HG03139 (cell line): ENCODE results near the gene UNC13A.

ENCODE experiments used
- ATAC-seq: cut with Tn5 transposase; IDR thresholded peaks from one replicate; pipeline ENCODE4 v1.9.1; 2021; ENCODE audit not compliant: unreplicated experiment

UNC13A gene

DNA sequence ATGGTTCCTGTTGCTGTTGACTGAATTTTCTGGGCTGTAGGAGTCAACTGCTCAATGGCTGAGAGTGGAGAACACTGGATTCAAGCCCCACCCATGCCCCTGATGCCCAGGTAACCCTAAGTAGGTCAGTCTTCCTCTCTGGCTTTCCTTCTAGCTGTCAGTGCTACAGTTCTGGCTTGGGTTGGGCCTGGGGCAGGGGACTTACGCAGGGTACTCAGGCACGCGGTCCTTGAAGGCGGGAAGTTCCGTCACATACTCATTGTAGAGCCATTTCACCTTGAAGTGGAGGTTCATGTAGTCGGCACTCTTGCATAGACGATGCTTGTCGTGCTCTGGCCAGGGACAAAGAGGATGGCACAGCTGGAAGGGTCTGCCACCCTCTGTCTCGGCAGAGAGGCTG lies 55.6 kb downstream of the UNC13A start:
- ATAC-seq = no peak

DNA sequence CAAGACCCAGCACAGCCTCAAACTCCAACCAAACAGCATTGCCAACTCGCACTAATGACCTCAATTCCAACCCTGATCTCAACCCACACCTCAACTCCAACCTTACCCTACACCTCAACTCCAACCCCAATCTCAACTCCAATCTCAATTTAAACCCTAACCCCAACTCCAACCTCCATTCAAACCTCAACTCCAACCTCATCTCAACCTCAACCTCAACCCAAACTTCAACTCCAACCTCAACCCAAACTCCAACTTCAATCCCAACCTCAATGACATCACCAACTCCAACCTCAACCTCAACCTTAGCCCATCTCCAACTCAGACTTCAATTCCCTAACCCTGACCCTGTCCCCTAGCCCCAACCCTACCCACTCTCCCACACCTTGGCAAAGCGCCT lies 58.4 kb downstream of the UNC13A start:
- no peak for ATAC-seq

DNA sequence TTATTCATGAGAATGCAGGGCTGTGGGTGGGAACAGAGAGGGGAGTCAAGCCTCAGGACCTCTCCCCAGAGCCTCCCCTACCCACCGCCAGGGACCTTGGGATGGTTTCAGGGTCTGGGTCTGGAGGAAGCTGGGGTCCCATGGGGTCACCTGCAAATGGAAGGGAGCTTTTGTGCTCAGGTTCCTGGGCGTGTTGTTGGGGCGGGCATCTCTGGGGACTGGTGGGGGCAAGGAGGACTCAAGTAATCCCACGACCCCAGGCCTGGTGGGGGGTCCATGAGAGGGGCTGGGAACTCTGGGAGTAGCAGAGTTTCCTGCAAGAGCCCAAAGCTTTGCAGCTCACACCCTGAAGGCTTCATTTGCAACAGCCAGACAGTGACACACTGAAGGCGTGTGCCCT lies 60.2 kb downstream of the UNC13A start:
- ATAC-seq = no peak

DNA sequence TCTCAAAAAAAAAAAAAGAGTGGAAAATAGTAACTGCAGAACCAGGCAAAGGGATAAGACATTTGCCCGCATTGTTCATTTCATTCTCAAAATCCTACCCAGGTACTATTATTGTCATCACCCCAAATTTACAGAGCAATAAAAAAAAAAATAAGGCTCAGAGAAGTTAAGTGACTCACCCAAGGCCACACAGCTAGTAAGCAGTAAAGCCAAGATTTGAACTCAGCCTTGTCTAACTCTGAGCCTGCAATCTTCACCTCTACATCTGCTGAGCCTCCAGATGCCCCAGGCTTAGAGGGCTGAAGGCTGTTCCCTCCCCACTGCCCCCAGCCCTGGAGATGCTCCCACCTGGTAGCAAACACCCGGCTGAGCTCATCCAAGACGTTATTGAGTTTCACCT lies 61.0 kb downstream of the UNC13A start:
- ATAC-seq = no peak

DNA sequence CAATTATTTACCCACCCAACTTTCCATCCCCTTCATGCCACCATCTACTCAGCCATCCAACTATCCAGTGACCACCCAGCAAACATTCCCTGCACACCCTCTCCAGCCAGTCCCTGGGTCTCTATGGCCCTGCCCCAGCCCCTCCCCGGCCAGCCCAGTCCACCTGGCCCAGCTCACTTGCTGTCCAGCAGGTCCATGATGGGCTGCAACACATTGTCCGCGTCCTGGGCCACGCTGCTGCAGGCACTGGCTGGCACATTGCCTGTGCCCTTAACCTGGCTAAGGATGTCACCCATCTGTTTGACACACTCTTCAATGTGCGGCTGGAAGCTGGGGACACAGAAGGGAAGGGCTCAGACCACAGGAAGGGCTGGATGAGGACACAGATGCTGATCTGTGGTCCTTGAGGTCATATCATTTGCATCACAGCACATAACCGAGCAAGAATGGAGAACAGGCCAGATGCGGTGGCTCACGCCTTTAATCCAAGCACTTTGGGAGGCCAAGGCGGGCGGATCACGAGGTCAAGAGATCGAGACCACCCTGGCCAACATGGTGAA lies 61.6 kb downstream of the UNC13A start:
- ATAC-seq = no peak

DNA sequence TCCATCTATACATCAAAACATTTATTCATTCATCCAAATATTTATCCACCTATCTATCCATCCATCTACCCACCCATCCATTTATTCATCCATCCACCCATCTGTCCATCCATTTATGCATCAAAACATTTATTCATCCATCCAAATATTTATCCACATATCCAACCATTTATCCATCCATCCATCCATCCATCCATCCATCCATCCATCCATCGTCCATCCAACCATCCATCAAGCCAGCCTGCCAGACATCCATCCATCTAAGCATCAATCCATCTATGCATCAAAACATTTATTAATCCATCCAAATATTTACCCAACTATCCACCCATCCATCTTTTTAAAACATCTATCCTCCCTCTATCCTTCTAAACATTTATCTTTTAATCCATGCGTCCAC lies 62.2 kb downstream of the UNC13A start:
- ATAC-seq = no peak

DNA sequence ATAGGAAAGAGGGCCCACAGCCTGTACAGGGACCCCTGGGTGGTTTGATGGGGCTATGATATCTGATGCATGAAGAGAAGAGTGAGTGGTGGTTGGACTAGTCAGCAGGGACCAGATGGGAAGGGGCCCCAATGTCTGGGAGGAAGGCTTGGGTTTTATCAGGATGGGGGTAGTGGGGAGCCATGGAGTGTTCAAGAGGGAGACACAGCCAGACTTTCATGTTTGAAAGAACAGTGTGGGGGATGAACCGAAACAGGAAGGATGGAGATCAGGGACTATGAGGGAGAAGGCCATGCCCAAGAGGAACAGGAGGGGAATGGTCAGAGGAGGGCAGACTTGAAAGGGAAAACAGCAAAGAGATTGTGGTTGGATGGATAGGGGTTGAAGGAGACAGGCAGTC lies 63.1 kb downstream of the UNC13A start:
- ATAC-seq = no peak

DNA sequence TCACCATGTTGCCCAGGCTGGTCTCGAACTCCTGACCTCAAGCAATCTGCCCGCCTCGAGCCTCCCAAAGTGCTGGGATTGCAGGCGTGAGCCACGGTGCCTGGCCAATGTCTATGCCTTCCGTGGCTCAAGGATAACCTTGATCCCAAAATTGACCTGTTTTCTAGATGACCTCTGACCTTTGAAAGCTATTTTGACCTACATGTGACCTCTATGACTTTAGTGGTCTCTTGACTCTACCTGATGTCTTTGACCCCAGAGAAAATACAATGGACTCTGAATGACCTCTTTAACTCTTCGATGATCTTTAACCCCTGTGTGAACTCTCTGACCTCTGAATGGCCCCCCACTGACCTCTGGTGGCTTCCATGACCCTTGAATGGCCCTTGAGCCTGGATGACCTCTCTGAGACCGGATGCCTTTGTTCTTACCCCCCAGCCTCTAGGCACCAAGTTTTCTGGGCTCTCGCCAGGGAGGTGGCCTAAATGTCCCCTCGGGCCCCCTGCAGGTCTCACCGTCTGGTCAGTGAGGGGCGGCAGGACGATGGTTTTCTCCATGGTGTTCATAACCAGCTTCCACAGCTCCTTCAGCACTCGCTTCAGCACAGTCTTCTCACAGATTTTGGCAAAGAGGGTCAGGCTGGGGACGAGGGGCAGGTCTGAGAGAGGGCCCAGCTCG lies 63.7 kb downstream of the UNC13A start:
- ATAC-seq = no peak

DNA sequence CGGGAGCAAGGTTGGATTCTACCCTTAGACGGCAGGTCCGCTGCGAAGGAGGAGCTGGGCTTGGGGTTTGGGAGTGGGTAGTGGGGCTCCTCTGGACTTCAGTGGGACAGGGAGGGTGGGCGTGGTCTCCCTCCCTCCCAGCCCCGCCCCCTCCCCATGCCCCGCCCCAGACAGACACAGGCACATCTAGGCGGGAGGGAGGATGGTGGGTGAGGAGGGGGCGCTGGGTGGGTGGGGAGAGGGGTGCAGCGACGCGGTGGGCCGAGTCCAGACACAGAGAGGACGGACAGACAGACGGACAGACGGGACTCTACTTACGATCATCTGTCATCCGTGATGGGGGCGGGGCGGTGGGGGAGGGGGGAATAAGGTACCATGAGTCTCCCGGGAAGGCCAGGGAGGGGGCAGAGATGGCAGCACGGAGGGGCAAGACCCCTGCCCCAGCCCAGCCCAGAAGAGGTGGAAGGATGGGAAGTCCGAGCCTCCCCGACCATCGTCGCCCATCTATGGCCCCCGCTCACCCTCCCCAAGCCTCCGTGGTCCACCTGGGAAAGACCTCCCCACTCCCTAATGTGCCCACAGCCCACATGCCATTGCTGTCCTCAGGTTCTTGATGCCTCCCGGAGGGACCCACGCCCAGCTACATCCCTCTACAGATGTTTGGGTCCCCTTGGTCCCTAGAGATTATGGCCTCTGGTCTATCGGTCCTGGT lies 64.8 kb downstream of the UNC13A start:
- ATAC-seq = no peak

DNA sequence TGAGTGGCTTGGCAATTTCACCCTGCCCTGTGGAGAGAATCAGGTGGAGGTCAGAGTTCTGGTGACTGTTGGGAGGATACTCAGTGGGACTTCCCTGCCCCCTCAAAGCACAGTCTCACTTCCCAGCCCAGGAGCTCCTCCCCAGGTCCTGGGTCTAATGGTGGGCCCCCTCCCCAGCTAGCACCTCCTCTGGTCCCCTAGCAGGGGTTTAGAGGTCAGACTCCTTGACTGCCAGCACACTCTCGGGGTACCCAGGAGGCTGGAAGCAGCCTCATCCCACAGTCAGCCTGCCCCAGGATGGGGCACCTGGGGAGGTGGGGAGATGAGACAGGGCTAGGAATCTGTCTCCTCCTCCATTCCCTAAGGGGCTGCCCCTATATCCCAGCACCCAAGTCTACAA lies 67.5 kb downstream of the UNC13A start:
- ATAC-seq = no peak

DNA sequence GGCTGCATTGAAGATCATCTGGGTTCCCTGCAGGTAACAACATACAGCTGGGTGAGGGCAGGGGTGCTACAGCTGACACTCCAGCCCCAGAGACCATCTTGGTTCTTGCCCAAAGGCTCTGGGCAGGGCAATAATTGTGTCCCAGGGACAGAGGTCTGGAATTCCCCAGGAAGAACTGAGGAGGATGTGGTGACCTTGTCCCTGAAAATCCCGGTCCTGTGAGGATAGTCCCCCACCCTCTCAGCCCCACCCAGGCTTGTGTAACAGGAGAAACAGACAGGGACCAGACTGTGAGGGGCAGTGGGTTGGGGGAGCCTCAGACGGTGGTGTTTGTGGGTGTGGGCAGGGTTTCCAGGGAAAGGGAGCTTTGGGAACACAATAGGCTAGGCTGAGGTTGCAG lies 69.2 kb downstream of the UNC13A start:
- no peak for ATAC-seq

DNA sequence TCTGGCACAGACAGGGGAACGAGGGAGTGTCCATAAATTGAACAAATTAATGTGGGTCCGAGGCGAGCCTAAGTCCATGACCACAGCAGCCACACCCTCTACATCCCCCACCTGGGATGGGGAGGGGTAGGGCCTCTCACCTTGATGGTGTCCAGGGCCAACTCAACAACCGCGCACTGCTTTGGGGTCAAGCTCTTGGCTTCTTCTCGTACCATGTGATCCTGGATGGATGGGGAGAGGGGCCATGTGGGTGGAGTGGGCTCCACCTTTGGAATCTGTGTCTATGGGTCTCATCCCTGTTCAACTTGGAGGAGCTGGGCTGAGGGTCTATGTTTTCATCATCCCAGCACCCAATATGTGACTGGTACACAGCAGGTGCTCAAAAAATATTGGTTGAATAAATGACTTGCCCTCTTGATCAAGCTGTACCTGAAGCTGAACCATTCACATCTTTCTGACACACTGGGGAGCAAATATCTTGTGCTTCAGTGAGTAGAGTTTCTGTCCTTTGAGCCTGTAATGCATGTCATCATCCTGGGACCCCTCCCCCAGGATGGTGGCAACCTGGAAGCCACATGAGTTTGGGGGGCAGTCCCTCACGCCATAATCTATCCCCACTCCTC lies 69.8 kb downstream of the UNC13A start:
- no peak for ATAC-seq

DNA sequence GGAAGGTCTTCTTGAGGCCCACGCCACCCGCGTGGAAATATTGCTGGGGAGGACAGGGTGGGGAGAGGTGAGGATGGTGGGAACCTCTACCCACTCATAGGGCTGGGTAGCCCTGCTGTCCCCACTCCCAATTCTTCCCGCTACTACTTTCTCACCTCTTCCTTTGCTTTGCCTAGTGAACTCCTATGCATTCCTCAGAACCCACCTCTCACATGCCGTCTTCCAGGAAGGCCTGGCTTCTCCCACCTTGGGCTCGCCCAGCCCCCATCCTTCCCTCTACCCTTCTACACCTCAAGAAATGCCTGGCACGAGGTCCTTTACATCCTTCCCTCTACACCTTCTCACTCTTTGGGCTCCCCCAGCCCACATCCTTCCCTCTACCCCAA lies 70.4 kb downstream of the UNC13A start:
- no peak for ATAC-seq

DNA sequence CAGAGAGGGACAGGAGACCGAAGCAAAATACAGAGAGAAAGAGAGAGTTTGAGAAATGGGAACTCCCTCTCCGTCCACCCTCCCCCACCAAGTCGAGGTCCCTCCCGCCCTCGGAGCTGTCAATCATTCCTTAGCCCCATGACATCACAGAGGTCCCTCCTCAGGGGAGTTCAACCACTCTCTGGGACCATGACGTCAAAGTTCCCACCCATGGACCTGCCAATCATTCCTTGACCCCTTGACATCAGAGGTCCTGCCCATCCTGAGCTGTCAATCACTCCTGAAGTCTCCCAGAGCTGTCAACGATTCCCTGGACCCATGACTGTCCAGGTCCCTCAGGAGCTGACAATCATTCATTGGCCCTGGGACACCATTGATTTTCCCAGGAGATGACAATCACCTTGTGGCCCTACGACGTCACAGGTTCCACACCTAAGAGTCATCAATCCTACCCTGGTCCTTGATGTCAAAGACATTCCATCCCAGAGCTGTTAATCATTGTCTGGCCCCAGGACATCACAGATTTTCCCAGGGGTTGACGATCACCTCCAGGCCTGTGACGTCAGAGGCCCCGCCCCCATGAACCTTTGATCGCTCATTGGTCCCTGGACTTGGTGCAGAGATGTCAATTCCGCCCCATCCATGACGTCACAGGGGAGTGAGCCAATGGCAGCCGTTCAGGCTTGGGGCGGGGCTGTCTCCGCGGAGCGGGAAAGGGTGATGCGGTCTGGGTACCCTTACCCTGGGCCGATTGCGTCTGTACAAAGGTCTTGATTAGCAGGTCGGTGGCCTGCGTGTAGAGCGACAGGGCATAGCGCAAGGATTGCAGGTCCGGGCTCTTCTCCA lies 71.0 kb downstream of the UNC13A start:
- ATAC-seq = no peak

DNA sequence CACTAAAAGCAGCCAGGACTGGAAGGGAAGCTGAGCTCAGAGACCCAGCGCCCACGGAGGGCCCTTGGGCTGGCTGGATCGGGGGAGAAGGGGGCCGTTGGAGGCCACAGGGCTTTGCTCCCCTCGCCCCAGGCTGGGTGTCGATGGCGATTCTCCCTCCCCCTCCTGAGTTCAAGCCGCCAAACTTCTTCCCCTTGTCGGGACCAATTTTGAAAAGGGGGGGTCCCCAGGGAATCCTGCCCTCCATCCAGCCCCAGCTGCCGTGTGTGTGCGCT lies 71.5 kb downstream of the UNC13A start:
- no peak for ATAC-seq

DNA sequence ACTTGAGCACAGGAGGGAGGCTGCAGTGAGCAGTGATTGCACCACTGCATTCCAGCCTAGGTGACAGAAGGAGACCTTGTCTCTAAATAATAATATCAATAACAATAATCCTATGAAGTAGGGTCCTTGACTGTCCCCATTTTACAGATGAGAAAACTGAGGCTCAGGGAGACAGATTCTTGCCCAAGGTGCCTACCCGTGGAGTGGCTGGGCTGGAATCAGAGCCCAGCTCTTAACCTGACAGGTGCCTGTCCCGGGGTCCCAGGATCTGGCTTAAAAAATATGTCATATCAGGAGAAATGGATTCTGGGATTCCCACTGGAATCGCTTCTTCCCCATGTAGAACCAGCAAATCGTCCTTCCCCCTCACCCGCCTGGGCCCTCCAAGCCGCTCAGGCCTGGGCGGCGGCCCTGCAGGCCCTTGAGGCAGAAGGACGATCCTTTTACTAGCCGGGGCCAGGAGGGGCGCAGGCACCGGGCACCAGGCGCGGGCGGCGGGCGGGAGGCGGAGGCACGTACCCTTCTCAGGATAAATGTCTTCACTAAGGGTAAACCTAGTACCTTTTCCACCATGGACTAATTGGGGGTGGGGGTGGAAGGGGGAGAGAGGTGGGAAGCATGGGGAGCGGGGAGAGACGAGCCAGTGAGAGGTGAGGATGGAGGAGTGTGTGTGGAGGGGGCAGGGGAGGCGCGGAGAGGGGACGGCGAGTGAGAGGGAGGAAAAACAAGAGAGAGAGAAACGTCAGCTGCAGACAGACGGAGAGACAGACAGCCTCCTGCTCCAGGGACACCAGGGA lies 72.1 kb downstream of the UNC13A start:
- ATAC-seq = no peak

DNA sequence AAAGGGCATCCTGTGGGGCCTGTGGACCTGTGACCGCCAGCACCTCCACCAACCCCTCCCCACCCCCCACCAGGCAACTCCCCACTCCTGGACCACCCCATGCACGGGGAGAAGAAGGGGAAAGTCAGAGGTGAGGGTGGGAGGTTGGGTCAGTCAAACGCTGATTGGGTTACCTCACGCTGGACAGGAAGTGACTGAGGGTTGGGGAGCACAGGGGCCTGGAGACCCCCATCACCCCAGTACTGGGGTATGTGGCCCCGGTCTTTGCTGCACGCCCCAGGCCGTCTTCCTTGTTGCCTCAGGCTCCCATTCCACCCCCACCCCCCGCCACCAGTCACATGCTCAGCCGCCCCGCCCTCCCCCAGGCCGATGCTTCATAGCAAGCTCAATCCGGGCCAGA lies 73.7 kb downstream of the UNC13A start:
- ATAC-seq = no peak

DNA sequence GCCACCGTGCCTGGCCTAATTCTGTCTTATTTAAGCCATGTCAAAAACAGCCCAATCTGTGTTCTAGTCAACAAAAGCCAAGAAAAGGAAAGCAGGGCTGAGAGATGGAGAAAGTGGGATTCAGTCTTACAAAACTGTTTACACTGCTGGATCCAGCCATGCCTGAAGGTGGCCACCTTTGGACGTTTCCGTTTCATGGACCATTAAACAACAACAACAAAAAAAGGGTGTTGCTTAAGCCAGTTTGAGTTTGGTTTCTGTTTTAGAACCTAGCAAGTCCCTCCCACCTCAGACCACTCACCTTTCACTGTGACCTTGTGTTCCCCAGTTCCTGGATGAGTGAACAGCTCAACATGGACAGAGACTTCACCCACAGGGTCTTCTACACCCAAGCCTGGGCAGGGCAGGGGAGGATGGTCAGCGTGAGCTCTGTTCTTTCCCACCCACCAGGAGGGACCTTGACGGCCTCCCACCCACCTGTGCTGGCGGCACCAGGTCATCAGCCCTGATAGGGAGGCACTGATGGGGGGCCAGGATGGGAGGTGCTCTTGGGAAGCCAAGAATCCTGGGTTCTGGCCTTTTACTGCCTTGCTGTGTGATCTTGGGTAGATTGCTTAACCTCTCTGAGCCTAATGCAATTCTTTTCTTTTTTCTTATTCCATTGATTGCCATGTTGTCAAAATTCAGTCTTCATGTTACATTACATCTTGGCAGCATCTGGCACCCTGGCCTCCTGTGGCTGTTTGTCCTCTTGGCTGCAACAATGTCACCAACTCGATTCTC lies 76.5 kb downstream of the UNC13A start:
- ATAC-seq = no peak

DNA sequence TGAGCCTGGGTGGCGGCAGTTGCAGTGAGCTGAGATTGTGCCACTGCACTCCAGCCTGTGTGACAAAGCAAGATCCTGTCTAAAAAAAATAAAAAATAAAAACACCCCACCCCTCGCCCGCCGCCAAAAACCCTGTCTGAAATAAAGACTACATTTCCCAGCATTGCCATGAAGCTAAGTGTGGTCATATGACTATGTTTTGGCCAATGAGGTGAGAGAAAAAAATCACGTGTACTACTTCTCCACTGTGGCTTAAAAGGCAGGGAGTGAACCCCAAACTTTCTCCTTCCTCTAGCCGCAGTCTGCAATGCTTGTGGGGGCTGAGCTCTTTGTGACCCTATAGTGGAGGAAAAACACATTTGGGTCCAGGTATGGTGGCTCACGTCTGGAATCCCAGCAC lies 77.8 kb downstream of the UNC13A start:
- no peak for ATAC-seq

DNA sequence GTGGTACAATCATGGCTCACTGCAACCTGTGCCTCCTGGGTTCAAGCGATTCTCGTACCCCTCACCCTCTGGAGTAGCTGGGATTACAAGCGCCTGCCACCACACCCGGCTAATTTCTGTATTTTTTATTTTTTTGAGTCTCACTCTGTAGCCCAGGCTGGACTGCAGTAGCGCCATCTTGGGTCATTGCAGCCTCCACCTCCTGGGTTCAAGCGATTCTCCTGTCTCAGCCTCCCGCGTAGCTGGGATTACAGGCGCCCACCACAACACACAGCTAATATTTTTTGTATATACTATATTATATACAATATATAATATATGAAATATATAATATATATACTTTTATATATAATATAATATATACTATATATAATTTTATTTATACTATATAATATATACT lies 80.2 kb downstream of the UNC13A start:
- no peak for ATAC-seq
